GM21529 (cell line): Measurements from ENCODE around the gene ZNF189.

Experiments used
- ATAC-seq: cut with Tn5 transposase; IDR thresholded peaks from one replicate; pipeline ENCODE4 v1.9.1; 2021; ENCODE audit not compliant: unreplicated experiment

The ZNF189 gene

DNA sequence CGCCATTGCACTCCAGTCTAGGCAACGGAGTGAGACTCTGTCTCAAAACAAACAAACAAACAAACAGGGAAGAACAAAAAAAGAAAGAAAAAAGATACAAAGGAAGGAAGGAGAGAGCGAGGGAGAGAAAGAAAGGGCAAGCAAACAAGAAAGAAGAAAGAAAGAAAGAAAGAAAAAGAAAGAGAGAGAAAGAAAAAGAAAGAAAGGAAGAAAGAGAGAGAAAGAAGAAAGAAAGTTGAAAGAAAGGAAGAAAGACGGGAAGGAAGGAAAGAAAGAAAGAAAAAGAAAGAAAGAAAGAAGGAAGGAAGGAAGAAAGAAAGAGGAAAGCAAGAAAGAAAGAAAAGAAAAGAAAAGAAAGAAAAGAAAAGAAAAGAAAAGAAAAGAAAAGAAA lies 50.0 kb downstream of the ZNF189 start:
- no peak for ATAC-seq

DNA sequence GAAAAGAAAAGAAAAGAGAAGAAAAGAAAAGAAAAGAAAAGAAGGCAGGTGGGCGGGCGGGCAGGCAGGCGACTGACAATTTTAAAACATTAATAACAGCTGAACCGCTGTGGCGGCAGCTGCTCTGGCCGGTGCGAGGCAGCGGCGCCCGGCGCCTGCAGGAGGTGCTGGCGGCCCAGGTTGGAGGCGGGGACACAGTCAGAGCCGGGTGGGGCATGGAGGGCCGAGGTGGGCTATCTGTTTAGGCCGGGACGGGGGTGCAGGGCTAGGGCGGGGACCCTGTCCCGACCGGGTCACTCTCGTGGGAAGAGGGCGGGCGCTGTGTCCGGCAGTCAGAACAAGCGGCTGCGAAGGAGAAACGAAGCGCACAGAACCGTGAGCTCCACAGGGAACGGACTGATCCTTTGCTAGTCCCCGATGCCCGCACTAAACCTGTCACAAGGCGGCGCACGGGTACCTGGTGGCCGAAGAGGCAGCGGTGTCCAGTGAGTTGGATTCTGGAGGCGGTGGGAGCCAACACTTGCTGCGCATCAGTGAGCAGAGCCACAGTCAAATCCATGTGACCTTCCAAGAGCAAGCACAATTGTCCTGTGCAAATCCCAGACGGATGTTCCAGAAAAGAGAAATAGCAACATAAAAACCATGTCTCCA lies 50.5 kb downstream of the ZNF189 start:
- peak; percentile 98 for ATAC-seq

DNA sequence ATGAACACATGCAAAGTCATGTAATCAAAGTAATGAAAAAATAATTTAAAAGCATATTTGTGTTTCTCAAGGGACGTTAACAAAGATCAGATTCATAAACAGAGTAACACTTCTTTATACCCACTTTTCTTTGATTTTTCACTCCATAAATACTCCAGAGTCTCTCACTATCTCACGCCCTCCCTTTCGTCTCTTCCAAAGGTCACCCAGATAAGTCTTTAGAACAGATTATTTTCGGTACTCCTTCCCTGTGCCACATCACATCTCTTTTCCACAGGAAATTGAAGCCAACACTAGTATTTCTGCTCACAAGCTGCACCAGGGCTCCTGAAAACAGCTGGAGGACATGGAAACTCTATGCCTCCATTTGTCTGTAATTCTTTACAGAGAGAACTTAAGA lies 52.3 kb downstream of the ZNF189 start:
- ATAC-seq, result no peak

DNA sequence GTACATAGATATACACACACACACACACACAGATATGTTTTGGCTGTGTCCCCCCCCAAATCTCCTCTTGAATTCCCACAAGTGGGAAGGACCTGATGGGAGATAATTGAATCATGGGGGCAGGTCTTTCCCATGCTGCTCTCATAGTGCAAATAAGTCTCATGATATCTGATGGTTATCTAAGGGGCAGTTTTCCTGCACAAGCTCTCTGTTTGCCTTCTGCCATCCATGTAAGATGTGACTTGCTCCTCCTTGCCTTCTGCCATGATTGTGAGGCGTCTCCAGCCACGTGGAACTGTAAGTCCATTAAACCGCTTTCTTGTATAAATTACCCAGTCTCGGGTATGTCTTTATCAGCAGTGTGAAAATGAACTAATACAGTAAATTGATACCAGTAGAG lies 52.8 kb downstream of the ZNF189 start:
- no peak for ATAC-seq

DNA sequence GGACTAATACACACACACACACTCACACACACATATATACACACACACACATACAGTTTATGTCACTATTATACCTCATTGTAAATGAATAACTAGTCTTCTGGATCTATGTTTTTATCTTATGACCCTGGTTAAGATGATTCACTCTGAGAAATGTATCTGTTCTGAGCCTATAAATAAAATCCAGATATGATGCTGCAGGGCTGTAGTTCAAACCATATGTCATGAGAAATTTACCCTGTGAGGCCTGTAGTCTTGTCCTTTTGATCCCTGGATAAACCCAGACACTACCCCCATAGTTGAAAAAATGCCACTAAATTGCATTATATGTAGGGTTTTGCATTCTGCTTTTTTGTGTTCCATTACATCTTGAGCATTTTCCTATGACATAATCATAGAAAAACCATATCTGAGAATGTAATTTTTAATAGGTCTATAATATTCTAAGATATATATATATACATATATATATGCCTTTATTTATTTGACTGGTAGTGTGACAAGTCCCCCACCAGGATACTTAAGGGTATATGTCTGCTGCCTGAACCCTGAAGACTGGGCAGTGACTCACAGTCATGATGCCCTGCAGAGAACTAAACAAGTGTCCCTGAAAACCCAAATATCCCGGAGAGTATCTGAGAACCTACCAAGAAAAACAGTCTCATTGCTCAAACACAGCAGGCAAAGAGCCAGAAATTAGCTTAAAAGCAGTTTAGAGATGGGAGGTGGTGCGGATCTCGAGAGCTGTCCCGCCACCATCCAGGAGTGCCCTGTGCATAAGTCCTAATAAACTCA lies 55.3 kb downstream of the ZNF189 start:
- no peak for ATAC-seq

DNA sequence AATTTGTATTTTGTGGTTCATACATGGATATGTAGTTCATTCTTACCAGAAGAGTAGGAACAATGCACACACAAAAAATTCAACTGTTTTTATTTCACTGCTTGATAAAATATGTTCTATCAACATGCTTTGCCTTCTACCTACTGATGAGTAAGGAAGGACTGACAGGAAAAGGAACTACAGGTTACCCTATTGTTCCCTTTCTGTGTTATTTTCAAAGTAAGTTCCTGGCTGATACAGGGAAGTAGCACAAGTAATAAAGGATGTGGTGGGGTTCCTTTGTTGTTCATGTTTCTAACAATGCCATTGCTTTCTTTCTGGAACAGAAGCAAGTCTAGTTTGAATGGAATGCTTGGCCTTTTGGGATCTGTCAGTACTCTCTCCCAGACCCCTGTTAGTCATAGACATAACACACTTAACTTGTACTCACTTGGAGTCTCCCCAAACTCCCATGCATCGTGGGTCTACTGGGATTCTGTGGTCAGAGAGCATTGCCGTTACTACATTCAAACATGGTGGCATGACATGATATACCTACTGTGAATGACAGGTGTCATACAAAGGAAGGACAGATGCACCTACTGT lies 57.1 kb downstream of the ZNF189 start:
- ATAC-seq, result no peak

DNA sequence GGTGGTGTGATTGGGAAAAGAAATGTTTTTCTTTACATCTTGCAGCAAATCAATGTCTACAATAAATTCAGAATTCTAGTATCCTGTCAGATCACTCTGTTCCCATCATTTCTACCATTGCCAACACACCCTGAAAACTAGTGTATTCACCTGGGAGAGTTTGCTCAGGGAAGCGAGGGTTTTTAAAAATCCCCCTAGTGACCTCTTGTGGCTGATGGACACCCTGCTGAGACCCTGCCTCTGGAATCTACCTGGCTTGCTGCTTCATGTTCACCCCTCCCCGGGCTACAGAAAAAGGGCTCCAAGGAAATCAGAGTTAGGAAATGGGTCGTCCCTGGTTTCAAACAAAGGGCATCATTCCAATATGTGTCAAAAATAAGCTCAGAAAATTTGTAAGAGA lies 58.4 kb downstream of the ZNF189 start:
- ATAC-seq, result no peak

DNA sequence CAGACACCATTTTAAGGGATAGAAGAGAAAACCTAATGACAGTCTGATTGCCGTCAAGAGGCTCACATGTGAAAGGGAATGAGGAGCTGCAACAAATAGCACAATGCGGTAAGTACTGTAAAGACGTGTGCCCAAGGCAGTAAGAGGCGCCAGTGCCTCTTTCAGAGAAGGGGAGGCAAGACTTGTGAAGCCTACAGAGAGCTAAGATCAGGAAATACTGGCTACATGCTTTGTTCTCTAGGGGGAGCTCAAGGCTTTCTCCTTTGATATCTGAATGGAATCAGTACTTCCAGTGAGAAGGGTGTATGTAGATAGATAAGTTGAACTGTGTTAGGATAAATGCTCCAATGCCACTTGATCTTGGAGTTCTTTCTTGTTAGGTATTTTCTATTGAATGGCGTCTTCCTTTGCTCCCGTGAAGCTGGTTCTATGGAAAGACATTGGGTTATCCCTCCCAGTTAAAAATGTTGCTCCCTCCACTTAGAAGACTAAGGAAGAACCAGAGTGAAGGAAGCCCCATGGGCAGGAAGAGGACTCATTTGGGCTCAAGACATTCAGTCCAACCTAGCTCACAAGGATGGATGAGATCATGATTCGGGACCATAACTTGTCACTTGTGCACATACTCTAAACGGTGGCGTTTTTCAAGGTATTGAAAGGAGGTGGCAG lies 60.4 kb downstream of the ZNF189 start:
- peak; percentile 95 for ATAC-seq
